Neural cell (in vitro differentiated cells): ENCODE data around the gene EHHADH. TPM values are rescaled to one million over a fixed set of nuclear protein-coding genes. Genes with fewer than 3 reads are reported as not detected.

Experiments used
- H2AFZ ChIP-seq: fragments of 200-600, 300-800 bp; sonication (generic), shearing (Covaris generic); 2 replicates; pipeline ENCODE4 v1.6.0; 2014; ENCODE audit warnings: low read depth, mild to moderate bottlenecking, antibody characterized with exemption, low read length, moderate library complexity
- H3F3A ChIP-seq: fragments of 200-600 bp; shearing (Covaris generic); 2 replicates; pipeline ENCODE4 v1.6.1; 2016; ENCODE audit warnings: mild to moderate bottlenecking, moderate library complexity, mixed read lengths, antibody characterized with exemption, low read length; ENCODE audit not compliant: insufficient read depth, poor library complexity, severe bottlenecking
- H3K27ac ChIP-seq: fragments of 200-600, 300-800 bp; sonication (generic), shearing (Covaris generic); 2 replicates; pipeline ENCODE4 v1.5.1; 2014; ENCODE audit warnings: mild to moderate bottlenecking, low read length, moderate library complexity
- H3K27me3 ChIP-seq: fragments of 300-800, 200-600 bp; sonication (generic), shearing (Covaris generic); 2 replicates; pipeline ENCODE4 v1.6.0; 2014; ENCODE audit warnings: mild to moderate bottlenecking, low read depth, low read length, moderate library complexity; ENCODE audit not compliant: insufficient read depth
- H3K36me3 ChIP-seq: fragments of 300-800, 200-600 bp; sonication (generic), shearing (Covaris generic); 2 replicates; pipeline ENCODE4 v1.5.1; 2014; ENCODE audit warnings: mild to moderate bottlenecking, antibody characterized with exemption, low read length, moderate library complexity; ENCODE audit not compliant: insufficient read depth
- H3K4me2 ChIP-seq: fragments of 300-800, 200-600 bp; sonication (generic), shearing (Covaris generic); 2 replicates; pipeline ENCODE4 v1.6.0; 2014; ENCODE audit warnings: mild to moderate bottlenecking, low read length
- H3K4me3 ChIP-seq: fragments of 300-800, 200-600 bp; sonication (generic), shearing (Covaris generic); 2 replicates; pipeline ENCODE4 v1.5.1; 2014; ENCODE audit warnings: mild to moderate bottlenecking, low read length, moderate library complexity
- H3K79me2 ChIP-seq: fragments of 200-600 bp; shearing (Covaris generic); replicated peaks from 2 replicates; pipeline ENCODE4 v1.6.0; 2014; ENCODE audit warnings: mild to moderate bottlenecking, low read length, moderate library complexity; ENCODE audit not compliant: insufficient read depth
- H3K9ac ChIP-seq: fragments of 300-800, 200-600 bp; sonication (generic), shearing (Covaris generic); 2 replicates; pipeline ENCODE4 v1.6.1; 2016; ENCODE audit warnings: mild to moderate bottlenecking, low read length, mixed read lengths
- H3K9me2 ChIP-seq: fragments of 200-600 bp; shearing (Covaris generic); 2 replicates; pipeline ENCODE4 v1.6.1; 2016; ENCODE audit warnings: mild to moderate bottlenecking, low read length, mixed read lengths; ENCODE audit not compliant: insufficient read depth
- H3K9me3 ChIP-seq: fragments of 200-600, 300-800 bp; sonication (generic), shearing (Covaris generic); 2 replicates; pipeline ENCODE4 v1.6.1; 2016; ENCODE audit warnings: mild to moderate bottlenecking, mixed run types, low read length, moderate library complexity, mixed read lengths
- H4K20me1 ChIP-seq: fragments of 200-600 bp; shearing (Covaris generic); 2 replicates; pipeline ENCODE4 v1.6.1; 2016; ENCODE audit warnings: mild to moderate bottlenecking, mixed run types; ENCODE audit not compliant: insufficient read depth
- CTCF ChIP-seq: fragments of 450-650 bp; IDR thresholded peaks from 2 replicates; pipeline ENCODE4 v1.5.1; 2014; ENCODE audit warnings: antibody characterized with exemption, mild to moderate bottlenecking, moderate library complexity; ENCODE audit not compliant: poor library complexity, severe bottlenecking
- EP300 ChIP-seq: fragments of 450-650 bp; conservative IDR thresholded peaks from 2 replicates; pipeline ENCODE4 v1.6.1; 2014; ENCODE audit warnings: antibody characterized with exemption, mild to moderate bottlenecking, moderate library complexity; ENCODE audit not compliant: poor library complexity, severe bottlenecking
- EZH2 ChIP-seq: fragments of 200-600, 300-800 bp; shearing (Covaris generic), sonication (generic); IDR thresholded peaks from 2 replicates; pipeline ENCODE4 v1.6.1; 2014; ENCODE audit warnings: antibody characterized with exemption, low read length, borderline replicate concordance, mild to moderate bottlenecking; ENCODE audit not compliant: insufficient read depth, poor library complexity, severe bottlenecking
- MXI1 ChIP-seq: fragments of 450-650 bp; conservative IDR thresholded peaks from 2 replicates; pipeline ENCODE4 v1.6.1; 2014; ENCODE audit warnings: antibody characterized with exemption, mild to moderate bottlenecking; ENCODE audit not compliant: poor library complexity, severe bottlenecking
- POLR2AphosphoS5 ChIP-seq: IDR thresholded peaks from 2 replicates; pipeline ENCODE4 v1.6.1; 2012
- RAD21 ChIP-seq: fragments of 450-650 bp; conservative IDR thresholded peaks from 2 replicates; pipeline ENCODE4 v1.6.1; 2014; ENCODE audit warnings: antibody characterized with exemption, mild to moderate bottlenecking, moderate library complexity
- REST ChIP-seq: IDR thresholded peaks from 2 replicates; pipeline ENCODE4 v1.6.1; 2012; ENCODE audit warnings: borderline replicate concordance
- SMC3 ChIP-seq: fragments of 450-650 bp; conservative IDR thresholded peaks from 2 replicates; pipeline ENCODE4 v1.6.1; 2014; ENCODE audit warnings: antibody characterized with exemption, mild to moderate bottlenecking, moderate library complexity; ENCODE audit not compliant: poor library complexity
- TAF1 ChIP-seq: IDR thresholded peaks from 2 replicates; pipeline ENCODE4 v1.6.1; 2012; ENCODE audit warnings: low read depth
- polyA plus RNA-seq: library from polyadenylated mRNA; depleted of rRNA; stranded (reverse); fragments of >200 nt; gene quantifications from 2 replicates; pipeline ENCODE4 v1.2.3, GENCODE V29; 2014

The EHHADH gene
- polyA plus RNA-seq, 1 donor from 2014 or later, result 2.0 TPM

- peak within 1 kb of the TSS; percentile 72 for H3K9ac ChIP-seq
- H3K4me2 ChIP-seq, result peak within 1 kb of the TSS; percentile 47
- H3K27ac ChIP-seq, result peak within 1 kb of the TSS; percentile 72
- H3K4me3 ChIP-seq, result peak within 1 kb of the TSS; percentile 81
- no peaks in the 10 kb centered on the region for H3K79me2 ChIP-seq
- H3K9me3 ChIP-seq, result no peaks in the 10 kb centered on the region
- TF ChIP-seq CTCF (no peak), RAD21 (peak; percentile 29), SMC3 (no peak), TAF1 (peak; percentile 50), EZH2 (no peak), EP300 (no peak), POLR2AphosphoS5 (peak; percentile 20), REST (no peak), MXI1 (peak; percentile 66)
- no peaks in the 10 kb centered on the region for H3F3A ChIP-seq
- H4K20me1 ChIP-seq, result no peaks in the 10 kb centered on the region
- peaks cover 29% of the 10 kb centered on the region for H3K27me3 ChIP-seq
- H2AFZ ChIP-seq, result peak within 1 kb of the TSS; percentile 52
- H3K9me2 ChIP-seq, result no peaks in the 10 kb centered on the region
- no peaks in the 10 kb centered on the region for H3K36me3 ChIP-seq
These were observed 101.3 kb downstream of the EHHADH start, which contains the start of gene C3orf70 for GRCh38 chr3:185152410-185153170. TSS of gene C3orf70 (minus strand) at chr3:185153060. CDS start at chr3:185152823, 237 bp downstream.

GRCh38 chr3:185151964-185152409 is 101.9 kb downstream of the EHHADH start:
- Histone ChIP-seq H3K9ac (peak overlapping the region; percentile 72), H3K4me3 (peak overlapping the region; percentile 81), H4K20me1 (no peaks in the 10 kb centered on the region), H3K27me3 (peaks cover 29% of the 10 kb centered on the region), H3F3A (no peaks in the 10 kb centered on the region), H3K9me2 (no peaks in the 10 kb centered on the region), H3K36me3 (no peaks in the 10 kb centered on the region), H3K4me2 (peak overlapping the region; percentile 47), H2AFZ (no peak overlapping the region), H3K27ac (peak overlapping the region; percentile 72), H3K79me2 (no peaks in the 10 kb centered on the region), H3K9me3 (no peaks in the 10 kb centered on the region)
- TF ChIP-seq EP300 (no peak), EZH2 (no peak), TAF1 (no peak), CTCF (no peak), RAD21 (no peak), REST (no peak), SMC3 (no peak), MXI1 (no peak), POLR2AphosphoS5 (no peak)
